NCI-H774 (cell line): ENCODE data around the gene ATP8A2.
"Not testable (repeated sequence)": the region's sequence is repeated elsewhere in the genome, so short reads cannot be mapped to it uniquely, and the experiment has no call there.

ENCODE experiments used
- DNase-seq: peaks from one replicate; lab custom pipeline; 2025; lab: John Stamatoyannopoulos, UW

The ATP8A2 gene

GRCh38 chr13:25548991-25549390 lies 177.2 kb downstream of the ATP8A2 start:
- not testable (repeated sequence) for DNase-seq

GRCh38 chr13:25561812-25562211 lies 190.0 kb downstream of the ATP8A2 start:
- DNase-seq: no peak

- DNase-seq: no peak
Observed at GRCh38 chr13:25570185-25570584, 198.4 kb downstream of the ATP8A2 start.

GRCh38 chr13:25571237-25571636 lies 199.5 kb downstream of the ATP8A2 start:
- DNase-seq: no peak

GRCh38 chr13:25572171-25572570 lies 200.4 kb downstream of the ATP8A2 start:
- DNase-seq: not testable (repeated sequence)

GRCh38 chr13:25574437-25575411 lies 202.9 kb downstream of the ATP8A2 start:
- peak; percentile 57 for DNase-seq

GRCh38 chr13:25575562-25575961 lies 203.8 kb downstream of the ATP8A2 start:
- no peak for DNase-seq

- DNase-seq: no peak
Observed at GRCh38 chr13:25578526-25578925, 206.8 kb downstream of the ATP8A2 start.

GRCh38 chr13:25579221-25579620 lies 207.4 kb downstream of the ATP8A2 start:
- no peak for DNase-seq

- DNase-seq: no peak
Observed at GRCh38 chr13:25581351-25581750, 209.6 kb downstream of the ATP8A2 start.

GRCh38 chr13:25584087-25584486 lies 212.3 kb downstream of the ATP8A2 start:
- no peak for DNase-seq

GRCh38 chr13:25585000-25585399 lies 213.2 kb downstream of the ATP8A2 start:
- no peak for DNase-seq

GRCh38 chr13:25587326-25587980 lies 215.7 kb downstream of the ATP8A2 start:
- no peak for DNase-seq

- no peak for DNase-seq
Observed at GRCh38 chr13:25588336-25589060, 216.7 kb downstream of the ATP8A2 start.

- no peak for DNase-seq
Observed at GRCh38 chr13:25598421-25598820, 226.6 kb downstream of the ATP8A2 start.

GRCh38 chr13:25602176-25602575 lies 230.4 kb downstream of the ATP8A2 start:
- no peak for DNase-seq

- no peak for DNase-seq
Observed at GRCh38 chr13:25604106-25604505, 232.3 kb downstream of the ATP8A2 start.

GRCh38 chr13:25607096-25607495 lies 235.3 kb downstream of the ATP8A2 start:
- no peak for DNase-seq

- DNase-seq: no peak
Observed at GRCh38 chr13:25608181-25608580, 236.4 kb downstream of the ATP8A2 start.

GRCh38 chr13:25616674-25617073 lies 244.9 kb downstream of the ATP8A2 start:
- no peak for DNase-seq

GRCh38 chr13:25619897-25620296 lies 248.1 kb downstream of the ATP8A2 start:
- DNase-seq: no peak

GRCh38 chr13:25625414-25625813 lies 253.6 kb downstream of the ATP8A2 start:
- DNase-seq: no peak
